ENCODE data around the gene PLA2G12A. TPM values are rescaled to one million over a fixed set of nuclear protein-coding genes. Genes with fewer than 3 reads are reported as not detected.

PLA2G12A gene
- total RNA-seq, 1 experiment from 2014 or later, result 20.7 TPM

DNA sequence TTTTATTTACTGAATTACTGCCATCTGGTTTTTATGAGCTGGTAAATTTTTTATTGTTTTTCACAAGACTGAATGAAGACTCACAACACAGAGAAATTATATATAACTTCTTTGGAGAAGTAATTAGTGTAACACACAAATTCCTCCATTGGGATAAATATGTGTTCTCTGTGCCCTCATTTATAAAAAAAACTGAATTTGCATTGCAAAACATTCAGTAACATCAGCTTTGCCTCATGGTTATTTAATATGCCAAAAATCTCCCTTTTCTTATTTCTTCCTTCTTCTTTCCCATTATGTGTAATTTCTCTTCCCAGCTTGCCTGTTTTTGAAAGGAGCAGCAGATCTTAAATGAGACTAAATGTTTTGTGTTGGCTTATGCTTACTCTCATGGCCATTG, 45.1 kb downstream of the PLA2G12A start:
- Histone ChIP-seq H3K4me1 (ENCODE audit: control insufficient read depth, insufficient read depth, low read length) (no peaks in the 10 kb centered on the region), H3K27me3 (ENCODE audit: control insufficient read depth, insufficient read depth, low read length) (no peaks in the 10 kb centered on the region), H3K27ac (ENCODE audit: low read length) (no peak overlapping the region), H3K4me3 (ENCODE audit: low read depth in 2 of 2, low read length in 2 of 2) (no peak overlapping the region), H3K9me3 (ENCODE audit: control insufficient read depth, insufficient read depth, low read depth, low read length) (no peaks in the 10 kb centered on the region), H3K36me3 (ENCODE audit: control insufficient read depth, insufficient read depth, low read length) (no peaks in the 10 kb centered on the region; the same call in 1 of the 2 replicates)
- in situ Hi-C loops (cut with HindIII; ENCODE audit: low pct_unique_long_range_greater_than_20kb, low sequenced_read_pairs) (no loop called here), intact Hi-C loops (cut with micrococcal nuclease; ENCODE audit: unreplicated experiment) (no loop called here)
- POLR2A ChIA-PET, result interaction anchor here (0.6 kb wide), 1 partner anchor 15 kb away, joined by 5 read pairs; no protein-coding TSS in a partner anchor
- TF ChIP-seq POLR2AphosphoS5 (IDR thresholded peaks at IDR 0.05; ENCODE audit: low read depth, low read length), result no peak
- TF ChIP-seq TCF7L2 (IDR thresholded peaks at IDR 0.05; ENCODE audit: low read depth, low read length), result no peak
- TF ChIP-seq CTCF (IDR thresholded peaks at IDR 0.05), result no peak
- TF ChIP-seq, protein P1, sequence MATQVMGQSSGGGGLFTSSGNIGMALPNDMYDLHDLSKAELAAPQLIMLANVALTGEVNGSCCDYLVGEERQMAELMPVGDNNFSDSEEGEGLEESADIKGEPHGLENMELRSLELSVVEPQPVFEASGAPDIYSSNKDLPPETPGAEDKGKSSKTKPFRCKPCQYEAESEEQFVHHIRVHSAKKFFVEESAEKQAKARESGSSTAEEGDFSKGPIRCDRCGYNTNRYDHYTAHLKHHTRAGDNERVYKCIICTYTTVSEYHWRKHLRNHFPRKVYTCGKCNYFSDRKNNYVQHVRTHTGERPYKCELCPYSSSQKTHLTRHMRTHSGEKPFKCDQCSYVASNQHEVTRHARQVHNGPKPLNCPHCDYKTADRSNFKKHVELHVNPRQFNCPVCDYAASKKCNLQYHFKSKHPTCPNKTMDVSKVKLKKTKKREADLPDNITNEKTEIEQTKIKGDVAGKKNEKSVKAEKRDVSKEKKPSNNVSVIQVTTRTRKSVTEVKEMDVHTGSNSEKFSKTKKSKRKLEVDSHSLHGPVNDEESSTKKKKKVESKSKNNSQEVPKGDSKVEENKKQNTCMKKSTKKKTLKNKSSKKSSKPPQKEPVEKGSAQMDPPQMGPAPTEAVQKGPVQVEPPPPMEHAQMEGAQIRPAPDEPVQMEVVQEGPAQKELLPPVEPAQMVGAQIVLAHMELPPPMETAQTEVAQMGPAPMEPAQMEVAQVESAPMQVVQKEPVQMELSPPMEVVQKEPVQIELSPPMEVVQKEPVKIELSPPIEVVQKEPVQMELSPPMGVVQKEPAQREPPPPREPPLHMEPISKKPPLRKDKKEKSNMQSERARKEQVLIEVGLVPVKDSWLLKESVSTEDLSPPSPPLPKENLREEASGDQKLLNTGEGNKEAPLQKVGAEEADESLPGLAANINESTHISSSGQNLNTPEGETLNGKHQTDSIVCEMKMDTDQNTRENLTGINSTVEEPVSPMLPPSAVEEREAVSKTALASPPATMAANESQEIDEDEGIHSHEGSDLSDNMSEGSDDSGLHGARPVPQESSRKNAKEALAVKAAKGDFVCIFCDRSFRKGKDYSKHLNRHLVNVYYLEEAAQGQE (IDR thresholded peaks at IDR 0.05; ENCODE audit: insufficient read depth in 1 of 2, low read depth in 2 of 2, low read length in 1 of 2), result no peak
- no peak for TF ChIP-seq SIN3A (IDR thresholded peaks at IDR 0.05; ENCODE audit: borderline replicate concordance, insufficient read depth, low read depth, low read length)
- BruUV-seq (replicated peaks), result no TSS peak
- ATAC-seq (no peak), DNase-seq (ENCODE audit: low read depth, low spot score) (no peak)
- CTCF ChIA-PET, result interaction anchor here (0.6 kb wide), 1 partner anchor 131 kb away, joined by 4 read pairs; the partner anchor contains the start of gene GAR1

GRCh38 chr4:109683621-109684253, 46.1 kb downstream of the PLA2G12A start:
- intact Hi-C loops (cut with micrococcal nuclease; ENCODE audit: unreplicated experiment), result no loop called here
- no peaks in the 10 kb centered on the region for H3K4me1 ChIP-seq (ENCODE audit: control insufficient read depth, insufficient read depth, low read length)
- no peak for TF ChIP-seq TCF7L2 (IDR thresholded peaks at IDR 0.05; ENCODE audit: low read depth, low read length)
- TF ChIP-seq, protein P1 (IDR thresholded peaks at IDR 0.05; ENCODE audit: insufficient read depth in 1 of 2, low read depth in 2 of 2, low read length in 1 of 2), result no peak
- TF ChIP-seq SIN3A (IDR thresholded peaks at IDR 0.05; ENCODE audit: borderline replicate concordance, insufficient read depth, low read depth, low read length), result no peak
- no peak for TF ChIP-seq CTCF (IDR thresholded peaks at IDR 0.05)
- no peak for TF ChIP-seq POLR2AphosphoS5 (IDR thresholded peaks at IDR 0.05; ENCODE audit: low read depth, low read length)
- in situ Hi-C loops (cut with HindIII; ENCODE audit: low pct_unique_long_range_greater_than_20kb, low sequenced_read_pairs), result no loop called here
- CTCF ChIA-PET, result no interaction called here
- POLR2A ChIA-PET, result no interaction called here
- ATAC-seq (no peak), DNase-seq (ENCODE audit: low read depth, low spot score) (no peak)
- no peaks in the 10 kb centered on the region for H3K9me3 ChIP-seq (ENCODE audit: control insufficient read depth, insufficient read depth, low read depth, low read length)
- no TSS peak for BruUV-seq (replicated peaks)
- H3K36me3 ChIP-seq (ENCODE audit: control insufficient read depth, insufficient read depth, low read length), result no peaks in the 10 kb centered on the region; the same call in 1 of the 2 replicates
- H3K4me3 ChIP-seq (ENCODE audit: low read depth in 2 of 2, low read length in 2 of 2), result no peak overlapping the region
- no peaks in the 10 kb centered on the region for H3K27me3 ChIP-seq (ENCODE audit: control insufficient read depth, insufficient read depth, low read length)
- H3K27ac ChIP-seq (ENCODE audit: low read length), result no peak overlapping the region
